NCI-H1048 (cell line): Measurements from ENCODE around the gene FRMD4A.
"Not testable (repeated sequence)": the region's sequence is repeated elsewhere in the genome, so short reads cannot be mapped to it uniquely, and the experiment has no call there.

Experiments
- DNase-seq: peaks from one replicate; lab custom pipeline; 2025; lab: John Stamatoyannopoulos, UW

FRMD4A gene

DNA sequence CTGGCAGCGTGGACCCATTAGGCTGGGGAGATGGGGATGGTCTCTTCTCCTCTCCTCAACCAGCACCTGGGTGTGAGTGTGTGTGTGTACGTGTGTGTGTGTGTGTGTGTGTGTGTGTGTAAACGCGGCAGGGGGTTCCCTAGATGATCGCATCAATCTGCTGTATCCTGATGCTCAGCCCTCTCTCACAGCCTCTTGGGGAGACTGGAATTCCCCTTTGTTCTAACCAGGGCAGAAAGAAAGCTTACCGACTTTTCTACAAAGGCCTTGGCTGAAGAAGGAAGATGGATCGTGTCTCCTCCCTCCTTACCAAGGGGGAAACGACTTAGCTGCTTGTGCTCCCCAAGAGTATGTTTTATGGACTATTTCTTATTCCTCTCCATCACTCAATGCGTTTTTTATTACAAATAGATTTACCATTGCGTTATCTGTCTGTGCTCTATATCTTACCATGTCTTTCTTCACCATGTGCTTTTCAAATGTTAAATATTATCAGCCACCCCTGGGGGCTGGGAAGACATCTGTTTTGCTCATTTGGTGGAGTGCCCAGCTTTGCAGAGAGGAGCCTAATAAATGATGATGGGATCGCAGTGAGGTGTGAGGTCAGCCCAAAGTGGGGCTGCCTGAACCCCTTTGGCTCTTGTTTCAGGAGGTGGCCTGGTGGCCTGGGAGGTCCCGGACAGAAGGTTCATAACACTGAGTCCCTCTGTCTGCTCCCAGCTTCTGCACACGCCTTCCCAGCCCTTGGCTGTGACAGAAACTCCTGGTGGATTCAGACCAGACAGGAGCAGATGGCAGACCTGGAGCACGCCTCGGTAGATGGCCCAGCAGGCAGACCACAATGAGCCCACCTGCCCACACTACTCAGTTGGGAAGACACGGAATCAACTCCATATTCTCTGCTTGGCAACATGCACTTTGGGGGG, 481.9 kb downstream of the FRMD4A start:
- DNase-seq, result no peak

DNA sequence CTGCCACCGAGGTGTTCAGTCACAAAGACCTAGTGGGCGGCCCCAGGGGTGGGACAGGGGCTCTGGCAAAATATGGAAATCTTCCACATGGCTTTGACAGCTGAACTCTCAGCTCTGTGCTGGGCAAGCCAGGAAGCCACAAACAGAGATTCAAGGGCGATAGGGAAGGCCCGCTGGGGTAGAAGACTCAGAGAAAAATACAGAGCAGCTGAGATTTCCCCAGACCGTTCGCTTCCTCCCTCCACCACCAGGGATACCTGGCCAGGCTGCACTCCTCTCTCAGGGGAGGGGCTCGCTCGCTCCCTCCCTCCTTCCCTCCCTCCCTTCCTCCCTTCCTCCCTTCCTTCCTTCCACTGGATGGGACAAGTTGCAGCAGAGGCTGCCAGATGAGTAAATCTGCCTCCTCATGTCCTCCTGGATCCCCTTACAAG, 483.5 kb downstream of the FRMD4A start:
- DNase-seq, result no peak

- DNase-seq, result no peak
These were observed 484.8 kb downstream of the FRMD4A start for GRCh38 chr10:13845897-13846296.

- DNase-seq, result no peak
These were observed 486.1 kb downstream of the FRMD4A start for GRCh38 chr10:13844651-13845050.

DNA sequence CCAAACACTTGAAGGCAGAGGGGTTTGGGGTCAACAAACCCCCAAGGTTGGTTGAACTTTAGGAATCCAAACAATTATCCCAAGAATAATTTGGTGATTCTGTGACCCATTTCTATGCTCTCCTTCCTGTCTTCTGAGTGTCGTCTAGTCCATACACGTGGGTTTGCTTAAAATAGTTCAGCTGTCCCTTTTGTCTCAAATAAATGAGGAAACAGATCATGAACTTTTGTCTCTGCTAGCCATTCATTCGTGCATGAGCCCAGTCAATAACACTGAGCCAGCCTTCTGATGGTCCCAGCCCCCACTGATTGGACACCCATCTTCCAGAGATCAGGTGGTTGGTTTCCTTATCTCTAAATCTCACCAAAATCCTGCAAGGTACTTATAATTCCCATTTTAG, 488.6 kb downstream of the FRMD4A start:
- DNase-seq, result no peak

- DNase-seq, result no peak
These were observed 490.7 kb downstream of the FRMD4A start for GRCh38 chr10:13840036-13840435.

DNA sequence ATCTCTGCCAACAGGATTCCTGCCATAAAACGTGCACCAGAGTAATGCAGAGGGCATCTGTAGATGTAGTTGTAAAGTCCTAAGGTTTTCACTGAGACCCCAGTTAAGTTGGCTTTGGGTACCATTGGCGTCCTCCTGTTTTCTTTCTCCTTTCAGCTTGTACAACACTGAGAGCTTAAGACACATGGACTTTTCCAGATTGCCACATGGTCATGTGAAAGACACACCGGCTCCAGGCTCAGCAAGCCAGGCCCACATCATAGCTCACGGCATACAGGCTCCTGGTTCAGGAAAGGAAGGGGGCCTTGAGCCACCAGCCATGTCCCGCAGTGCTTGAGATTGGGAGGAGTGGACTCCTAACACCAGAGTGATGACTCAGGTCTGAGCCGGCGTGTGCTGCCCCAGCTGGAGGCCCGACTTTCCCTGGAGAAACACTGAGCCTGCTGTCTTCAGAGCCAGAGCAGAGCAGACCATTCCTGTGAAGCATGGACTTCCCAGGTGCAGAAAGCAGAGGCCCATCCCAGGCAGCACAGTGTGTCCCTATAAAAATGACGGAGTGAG, 491.2 kb downstream of the FRMD4A start:
- no peak for DNase-seq

DNA sequence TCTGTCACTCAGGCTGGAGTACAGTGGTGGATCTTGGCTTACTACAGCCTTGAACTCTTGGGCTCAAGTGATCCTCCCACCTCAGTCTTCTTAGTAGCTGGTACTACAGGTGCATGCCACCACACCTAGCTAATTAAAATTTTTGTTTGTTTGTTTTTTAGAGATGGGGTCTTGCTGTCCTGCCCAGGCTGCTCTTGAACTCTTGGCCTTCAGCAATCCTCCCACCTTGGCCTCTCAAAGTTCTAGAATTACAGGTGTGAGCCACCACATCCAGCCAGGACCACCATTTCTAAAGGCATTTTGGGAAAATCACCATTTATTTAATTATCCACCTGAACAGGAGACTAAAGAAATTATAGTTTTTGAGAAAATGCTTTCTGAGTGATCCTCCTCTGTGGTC, 491.7 kb downstream of the FRMD4A start:
- no peak for DNase-seq

- DNase-seq, result no peak
These were observed 492.8 kb downstream of the FRMD4A start for GRCh38 chr10:13837966-13838365.

- DNase-seq, result no peak
These were observed 496.0 kb downstream of the FRMD4A start for GRCh38 chr10:13834581-13835286.

GRCh38 chr10:13831711-13832141, 499.0 kb downstream of the FRMD4A start:
- no peak for DNase-seq

DNA sequence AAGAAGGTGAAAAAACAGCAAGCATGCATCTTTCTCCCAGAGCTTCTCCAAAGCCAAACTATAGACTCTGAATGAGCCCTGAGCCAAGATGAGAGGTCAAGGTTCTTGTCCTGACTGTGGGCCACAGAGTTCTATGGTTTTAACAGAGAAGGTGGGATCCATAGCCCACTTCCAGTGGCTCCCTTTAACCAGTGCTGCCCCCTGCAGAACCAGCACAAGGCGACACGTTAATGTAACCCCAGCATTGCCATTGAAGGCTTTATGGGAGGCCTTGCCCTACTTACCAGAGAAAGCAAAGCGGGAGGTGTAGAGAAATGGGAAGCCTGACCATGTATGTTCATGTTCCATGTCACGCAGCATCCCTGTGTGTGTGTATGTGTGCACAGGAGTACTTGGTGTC, 500.3 kb downstream of the FRMD4A start:
- no peak for DNase-seq

GRCh38 chr10:13829790-13830189, 500.9 kb downstream of the FRMD4A start:
- DNase-seq, result no peak

DNA sequence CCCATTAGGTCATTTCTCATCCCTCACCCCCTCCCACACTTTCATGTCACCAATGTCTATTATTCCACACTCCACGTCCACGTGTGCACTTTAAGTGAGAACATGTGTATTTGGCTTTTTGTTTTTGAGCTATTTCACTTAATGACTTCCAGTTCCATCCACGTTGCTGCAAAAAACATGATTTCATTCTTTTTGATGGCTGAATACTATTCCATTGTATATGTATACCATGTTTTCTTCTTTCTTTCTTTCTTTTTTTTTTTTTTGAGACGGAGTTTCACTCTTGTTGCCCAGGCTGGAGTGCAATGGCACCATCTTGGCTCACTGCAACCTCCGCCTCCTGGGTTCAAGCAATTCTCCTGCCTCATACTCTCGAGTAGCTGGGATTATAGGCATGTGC, 502.4 kb downstream of the FRMD4A start:
- not testable (repeated sequence) for DNase-seq

- no peak for DNase-seq
These were observed 503.5 kb downstream of the FRMD4A start for GRCh38 chr10:13827076-13827797.

DNA sequence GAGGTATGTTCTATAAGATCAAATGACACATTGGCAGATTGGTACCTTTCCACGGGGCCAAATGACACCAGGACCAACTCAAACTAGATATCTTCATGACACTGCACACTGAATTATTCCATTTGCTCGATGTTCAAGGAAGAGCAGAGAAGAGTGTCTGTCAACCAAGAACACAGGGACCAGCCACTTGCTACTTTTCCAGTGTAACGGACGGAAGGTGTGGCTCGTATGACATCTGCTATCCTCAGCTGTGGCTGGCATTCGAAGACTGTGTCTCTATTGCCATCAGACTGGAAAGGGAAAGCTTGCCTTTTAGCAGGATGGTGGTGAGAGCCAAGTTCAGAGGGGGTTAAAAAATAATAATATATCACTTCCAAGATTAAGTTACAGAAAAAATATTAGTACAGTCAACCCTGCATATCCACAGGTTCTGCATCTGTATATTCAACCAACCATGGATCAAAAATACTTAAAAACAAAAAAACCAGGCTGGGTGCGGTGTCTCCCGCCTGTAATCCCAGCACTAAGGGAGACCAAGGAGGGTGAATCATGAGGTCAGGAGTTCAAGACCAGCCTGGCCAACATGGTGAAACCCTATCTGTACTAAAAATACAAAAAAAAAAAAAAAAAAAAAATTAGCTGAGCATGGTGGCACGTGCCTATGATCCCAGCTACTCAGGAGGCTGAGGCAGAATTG, 506.9 kb downstream of the FRMD4A start:
- DNase-seq, result no peak

DNA sequence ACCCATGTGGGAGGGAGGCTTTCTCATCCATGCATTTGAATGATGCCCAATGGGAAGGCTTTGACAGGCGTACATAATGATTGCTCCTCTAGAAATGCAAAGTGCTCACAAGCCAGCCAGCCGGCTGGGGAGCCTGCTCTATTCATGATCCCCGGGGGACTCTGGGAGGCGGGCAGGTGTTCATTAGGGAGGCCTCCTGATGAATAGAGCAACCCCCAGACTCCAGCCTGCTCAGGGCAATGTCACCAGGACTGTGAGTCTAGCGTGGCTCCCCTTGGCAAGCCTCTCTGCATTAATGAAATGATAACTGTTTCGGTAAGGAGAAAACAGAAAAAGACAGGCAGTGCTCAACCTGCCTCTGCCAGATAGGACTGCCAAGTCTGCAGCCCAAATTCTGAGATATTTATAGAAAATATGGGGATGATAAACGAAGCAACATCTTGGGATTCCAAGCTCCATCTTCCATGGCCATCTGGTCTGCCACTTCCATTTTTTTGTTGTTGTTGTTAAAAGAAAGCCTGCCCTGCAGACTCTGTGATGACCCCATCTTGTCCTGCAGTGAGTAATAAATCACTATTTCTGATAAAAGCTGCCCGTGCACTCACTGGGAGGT, 507.5 kb downstream of the FRMD4A start:
- no peak for DNase-seq

DNA sequence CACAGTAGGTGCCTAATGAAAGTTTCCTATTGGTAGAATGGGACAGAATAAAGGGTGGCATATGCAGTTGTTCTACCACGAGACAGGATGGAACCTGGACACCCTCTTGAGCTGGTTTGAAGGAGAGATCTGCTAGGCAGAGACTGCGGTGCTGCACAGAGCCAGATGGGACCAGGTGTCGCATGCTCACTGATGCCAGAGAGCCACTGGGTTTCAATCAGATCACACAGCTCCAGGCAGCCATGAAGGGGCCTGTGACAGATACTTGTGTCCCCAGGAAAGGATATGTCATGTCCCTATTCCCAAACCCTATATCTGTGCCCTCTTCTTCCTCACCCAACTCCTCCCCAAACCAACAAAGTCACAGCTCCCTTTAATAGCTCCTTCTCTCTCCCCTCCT, 508.2 kb downstream of the FRMD4A start:
- no peak for DNase-seq

GRCh38 chr10:13820964-13821337, 509.8 kb downstream of the FRMD4A start:
- DNase-seq, result no peak

DNA sequence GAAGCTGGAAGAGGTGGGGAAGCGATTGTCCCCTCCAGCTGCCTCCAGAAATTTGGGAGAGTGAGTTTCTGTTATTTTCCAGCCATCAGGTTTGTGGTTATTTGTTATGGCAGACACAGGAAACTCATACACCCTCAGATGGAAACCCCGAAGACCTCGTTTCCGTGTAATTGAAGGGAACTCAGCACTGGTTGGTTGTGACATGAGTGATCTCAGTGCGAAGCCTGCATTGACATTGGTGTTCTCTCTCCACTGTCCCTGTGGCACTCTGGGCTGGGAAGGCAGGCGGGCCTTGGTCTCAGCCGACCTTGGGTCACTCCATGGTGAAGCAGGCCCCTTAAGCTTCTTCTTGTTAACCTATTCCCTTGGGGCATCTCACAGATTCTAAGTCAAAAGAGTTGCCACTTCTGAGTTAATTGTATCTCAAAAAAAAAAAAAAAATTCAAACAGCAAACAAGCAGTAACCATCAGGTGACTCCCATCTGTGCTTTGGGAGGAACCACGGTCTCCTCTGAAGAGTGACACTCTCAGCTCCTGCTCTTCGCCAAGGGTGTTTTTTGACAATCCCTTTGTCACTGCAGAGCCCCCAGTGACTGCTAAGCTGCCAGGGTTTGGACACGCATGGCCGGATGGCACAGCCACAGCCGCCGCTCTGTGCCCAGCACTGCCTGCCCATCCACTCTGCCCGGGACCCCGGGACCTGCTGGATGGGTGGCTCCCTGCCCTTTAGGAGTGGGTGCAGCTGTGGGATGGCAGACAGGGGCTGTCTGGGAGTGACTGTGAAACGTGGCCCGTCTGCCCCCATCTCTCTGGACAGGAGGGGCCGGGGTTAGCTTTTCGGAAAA, 510.4 kb downstream of the FRMD4A start:
- DNase-seq, result no peak
